ENCODE measurements around the gene LRRC46. TPM values are rescaled to one million over a fixed set of nuclear protein-coding genes. Genes with fewer than 3 reads are reported as not detected.
A peak's percentile ranks its signal among the peaks of the same experiment; 100 is the strongest.

Gene LRRC46
- total RNA-seq, 1 donor from 2014 or later, result 1.0 TPM

DNA sequence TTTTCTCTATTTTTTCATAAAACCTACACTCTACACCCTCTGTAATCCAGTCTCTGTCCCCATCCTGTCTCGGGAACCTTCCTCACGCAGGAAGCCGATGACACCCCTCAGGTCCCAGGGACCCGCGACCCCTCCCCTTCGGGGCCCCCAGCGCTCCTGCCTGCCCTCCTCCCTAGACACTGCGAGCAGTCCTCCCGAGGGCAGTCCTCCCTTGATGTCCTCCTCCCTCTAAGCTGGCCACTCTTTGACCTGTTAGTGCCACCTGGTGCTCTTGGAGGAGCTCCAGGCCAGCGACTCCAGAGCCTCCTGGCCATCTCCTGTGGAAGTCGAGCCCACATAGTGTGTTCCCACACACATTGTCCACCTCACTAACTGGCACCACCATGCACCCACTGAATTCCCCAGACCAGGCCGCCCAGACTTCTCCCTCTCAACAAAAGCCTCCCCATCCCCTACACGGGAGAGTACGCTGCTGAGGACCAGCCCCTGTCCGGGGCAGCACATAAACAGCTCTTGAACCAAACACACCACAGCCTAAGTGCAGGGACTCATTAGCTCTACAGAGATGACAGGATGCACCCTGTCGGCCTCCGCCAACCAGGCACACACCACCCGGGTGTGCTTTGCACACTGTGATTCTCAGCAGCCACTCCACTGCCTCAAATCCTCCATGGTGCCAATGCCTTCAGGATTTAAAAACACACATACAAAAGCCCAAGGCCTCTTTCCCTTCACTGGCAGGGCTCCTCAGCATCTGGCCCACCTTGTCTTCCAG, 19.1 kb upstream of the LRRC46 start:
- no peak for DNase-seq (ENCODE audit: low spot score)
- H3K36me3 Mint-ChIP-seq (ENCODE audit: low read depth, unreplicated experiment), result peaks cover 60% of the 10 kb centered on the region
- peaks cover 17% of the 10 kb centered on the region for H3K27me3 Mint-ChIP-seq (ENCODE audit: unreplicated experiment)
- TF ChIP-seq, protein P1, sequence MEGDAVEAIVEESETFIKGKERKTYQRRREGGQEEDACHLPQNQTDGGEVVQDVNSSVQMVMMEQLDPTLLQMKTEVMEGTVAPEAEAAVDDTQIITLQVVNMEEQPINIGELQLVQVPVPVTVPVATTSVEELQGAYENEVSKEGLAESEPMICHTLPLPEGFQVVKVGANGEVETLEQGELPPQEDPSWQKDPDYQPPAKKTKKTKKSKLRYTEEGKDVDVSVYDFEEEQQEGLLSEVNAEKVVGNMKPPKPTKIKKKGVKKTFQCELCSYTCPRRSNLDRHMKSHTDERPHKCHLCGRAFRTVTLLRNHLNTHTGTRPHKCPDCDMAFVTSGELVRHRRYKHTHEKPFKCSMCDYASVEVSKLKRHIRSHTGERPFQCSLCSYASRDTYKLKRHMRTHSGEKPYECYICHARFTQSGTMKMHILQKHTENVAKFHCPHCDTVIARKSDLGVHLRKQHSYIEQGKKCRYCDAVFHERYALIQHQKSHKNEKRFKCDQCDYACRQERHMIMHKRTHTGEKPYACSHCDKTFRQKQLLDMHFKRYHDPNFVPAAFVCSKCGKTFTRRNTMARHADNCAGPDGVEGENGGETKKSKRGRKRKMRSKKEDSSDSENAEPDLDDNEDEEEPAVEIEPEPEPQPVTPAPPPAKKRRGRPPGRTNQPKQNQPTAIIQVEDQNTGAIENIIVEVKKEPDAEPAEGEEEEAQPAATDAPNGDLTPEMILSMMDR (IDR thresholded peaks at IDR 0.05; ENCODE audit: unreplicated experiment), result no peak
- H3K4me3 Mint-ChIP-seq (ENCODE audit: unreplicated experiment), result peak overlapping the region; percentile 56
- no peak overlapping the region for H3K27ac Mint-ChIP-seq (ENCODE audit: unreplicated experiment)
- peaks cover 2% of the 10 kb centered on the region for H3K4me1 Mint-ChIP-seq (ENCODE audit: unreplicated experiment)
- H3K9me3 Mint-ChIP-seq (ENCODE audit: unreplicated experiment), result no peaks in the 10 kb centered on the region

DNA sequence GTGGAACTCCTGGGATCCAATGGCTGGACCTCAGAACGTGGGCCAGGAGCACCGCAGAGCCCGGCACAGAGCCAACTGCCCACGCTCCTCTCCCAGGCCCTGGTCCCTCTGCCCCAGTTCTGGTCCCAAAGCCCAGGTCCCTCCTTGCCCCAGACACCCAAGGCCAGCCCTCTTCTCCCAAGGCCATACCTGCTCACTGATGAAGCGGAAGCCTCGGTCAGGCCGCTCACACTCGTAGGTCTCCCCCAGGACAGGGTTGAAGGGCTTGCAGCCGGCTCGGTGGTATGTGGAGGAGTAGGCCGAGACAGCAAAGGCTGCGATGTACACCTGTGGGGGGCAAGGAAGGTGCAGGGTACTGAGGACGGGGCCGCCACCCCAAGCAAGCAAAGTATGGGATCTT, 18.4 kb upstream of the LRRC46 start:
- TF ChIP-seq, protein P1 (IDR thresholded peaks at IDR 0.05; ENCODE audit: unreplicated experiment), result no peak
- Mint-ChIP-seq H3K4me1 (ENCODE audit: unreplicated experiment) (peaks cover 2% of the 10 kb centered on the region), H3K4me3 (ENCODE audit: unreplicated experiment) (no peak overlapping the region), H3K9me3 (ENCODE audit: unreplicated experiment) (no peaks in the 10 kb centered on the region), H3K27me3 (ENCODE audit: unreplicated experiment) (peaks cover 14% of the 10 kb centered on the region), H3K27ac (ENCODE audit: unreplicated experiment) (no peak overlapping the region), H3K36me3 (ENCODE audit: low read depth, unreplicated experiment) (peaks cover 61% of the 10 kb centered on the region)
- DNase-seq (ENCODE audit: low spot score), result no peak

DNA sequence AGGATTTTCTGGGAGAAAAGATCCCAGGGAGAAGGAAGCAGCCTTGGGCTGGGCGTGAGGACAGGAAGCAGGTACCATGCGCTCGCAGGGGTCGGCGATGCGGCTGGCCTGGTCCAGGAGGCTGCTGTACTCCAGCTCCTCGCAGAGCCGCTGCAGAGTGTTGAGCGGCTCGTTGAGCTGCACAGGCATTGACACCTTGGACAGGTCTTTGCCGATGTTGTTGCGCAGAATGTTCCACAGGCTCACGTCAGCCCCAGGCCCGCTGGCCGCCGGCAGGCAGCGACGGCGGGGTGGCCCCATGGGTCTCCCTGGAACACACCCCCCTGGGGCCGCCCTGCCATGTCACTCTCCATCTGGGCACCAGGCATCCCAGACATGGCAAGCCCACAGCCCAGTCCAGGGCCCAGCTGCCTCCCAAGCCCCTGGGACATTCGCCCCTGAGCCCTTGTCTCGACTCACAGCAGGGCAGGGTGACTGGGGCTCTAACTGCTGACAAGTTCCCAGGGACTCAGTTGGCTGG, 17.9 kb upstream of the LRRC46 start:
- TF ChIP-seq, protein P1 (IDR thresholded peaks at IDR 0.05; ENCODE audit: unreplicated experiment), result no peak
- H3K27me3 Mint-ChIP-seq (ENCODE audit: unreplicated experiment), result peaks cover 14% of the 10 kb centered on the region
- H3K4me3 Mint-ChIP-seq (ENCODE audit: unreplicated experiment), result no peak overlapping the region
- no peak for DNase-seq (ENCODE audit: low spot score)
- H3K27ac Mint-ChIP-seq (ENCODE audit: unreplicated experiment), result no peak overlapping the region
- peaks cover 2% of the 10 kb centered on the region for H3K4me1 Mint-ChIP-seq (ENCODE audit: unreplicated experiment)
- H3K36me3 Mint-ChIP-seq (ENCODE audit: low read depth, unreplicated experiment), result peaks cover 57% of the 10 kb centered on the region
- H3K9me3 Mint-ChIP-seq (ENCODE audit: unreplicated experiment), result no peaks in the 10 kb centered on the region

DNA sequence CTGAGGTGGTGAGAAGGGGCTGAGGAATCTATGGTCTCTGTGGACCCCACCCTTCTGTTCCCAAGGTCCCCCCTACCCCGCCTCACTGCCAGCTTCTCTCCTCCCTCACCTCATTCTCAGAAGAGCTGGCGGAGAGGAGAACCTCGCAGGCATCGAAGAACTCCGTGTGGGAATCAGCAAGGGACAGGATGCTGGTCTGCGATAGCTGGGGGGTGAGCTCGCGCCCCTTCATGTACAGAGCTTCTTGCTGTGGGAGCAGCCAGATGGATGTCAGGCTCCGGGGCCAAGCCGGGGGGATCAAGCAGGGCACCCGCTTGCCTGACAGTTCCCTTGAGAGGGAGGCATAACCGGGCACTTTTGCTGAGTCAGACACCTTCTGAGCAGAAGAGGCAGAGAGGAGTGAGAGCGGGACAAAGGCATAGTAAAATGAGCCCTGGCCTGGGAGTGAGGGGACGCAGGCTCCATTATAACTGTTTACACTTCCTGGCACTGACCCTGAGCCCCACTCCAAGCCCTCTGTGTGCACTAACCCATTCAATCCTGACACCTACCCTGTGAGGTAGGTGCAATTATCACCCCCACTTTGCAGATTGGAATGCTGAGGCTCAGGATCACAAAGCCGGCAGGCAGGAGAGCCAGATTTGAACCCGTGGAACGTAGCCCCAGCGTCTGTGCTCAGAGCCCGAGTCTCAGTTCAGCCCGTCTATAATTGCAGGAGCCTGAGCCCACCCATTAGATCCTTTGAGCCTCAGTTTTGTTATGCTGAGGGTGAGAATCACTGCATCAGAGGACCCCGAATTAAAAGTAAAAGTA, 16.2 kb upstream of the LRRC46 start:
- no peaks in the 10 kb centered on the region for H3K9me3 Mint-ChIP-seq (ENCODE audit: unreplicated experiment)
- no peak overlapping the region for H3K27ac Mint-ChIP-seq (ENCODE audit: unreplicated experiment)
- no peak for DNase-seq (ENCODE audit: low spot score)
- peaks cover 43% of the 10 kb centered on the region for H3K36me3 Mint-ChIP-seq (ENCODE audit: low read depth, unreplicated experiment)
- H3K27me3 Mint-ChIP-seq (ENCODE audit: unreplicated experiment), result peaks cover 14% of the 10 kb centered on the region
- peaks cover 2% of the 10 kb centered on the region for H3K4me1 Mint-ChIP-seq (ENCODE audit: unreplicated experiment)
- TF ChIP-seq, protein P1 (IDR thresholded peaks at IDR 0.05; ENCODE audit: unreplicated experiment), result no peak
- no peak overlapping the region for H3K4me3 Mint-ChIP-seq (ENCODE audit: unreplicated experiment)

All from endothelial cell (in vitro differentiated cells).